MM.1S (cell line): ENCODE results near the gene PLPP3.
A peak's percentile ranks its signal among the peaks of the same experiment; 100 is the strongest.

ENCODE experiments used
- DNase-seq: peaks from one replicate; pipeline ENCODE4 v3.0.0-alpha.2; 2015
- H2AFZ ChIP-seq: fragments of 300-600 bp; sonication (generic); 2 replicates; pipeline ENCODE4 v1.6.0; 2016; ENCODE audit warnings: antibody characterized with exemption, low read length
- H3F3A ChIP-seq: fragments of 300-600 bp; sonication (generic); 2 replicates; pipeline ENCODE4 v1.6.1; 2016; ENCODE audit warnings: mild to moderate bottlenecking, antibody characterized with exemption, low read length, moderate library complexity, mixed read lengths; ENCODE audit not compliant: insufficient read depth
- H3K27ac ChIP-seq: fragments of 300-600 bp; sonication (generic); 2 replicates; pipeline ENCODE4 v1.5.1; 2016; ENCODE audit warnings: mild to moderate bottlenecking, low read length
- H3K27me3 ChIP-seq: fragments of 300-600 bp; sonication (generic); replicated peaks from 2 replicates; pipeline ENCODE4 v1.6.0; 2016; ENCODE audit warnings: low read length; ENCODE audit not compliant: insufficient read depth
- H3K36me3 ChIP-seq: fragments of 300-600 bp; sonication (generic); replicated peaks from 2 replicates; pipeline ENCODE4 v1.6.1; 2016; ENCODE audit warnings: mild to moderate bottlenecking, low read length, mixed read lengths; ENCODE audit not compliant: insufficient read depth
- H3K4me1 ChIP-seq: fragments of 300-600 bp; sonication (generic); 2 replicates; pipeline ENCODE4 v1.6.1; 2016; ENCODE audit warnings: low read length, mixed read lengths
- H3K4me2 ChIP-seq: fragments of 300-600 bp; sonication (generic); 2 replicates; pipeline ENCODE4 v1.6.0; 2016; ENCODE audit warnings: low read depth, low read length
- H3K4me3 ChIP-seq: fragments of 300-600 bp; sonication (generic); 2 replicates; pipeline ENCODE4 v1.5.1; 2016; ENCODE audit warnings: low read length, mixed read lengths
- H3K79me2 ChIP-seq: fragments of 300-600 bp; sonication (generic); 2 replicates; pipeline ENCODE4 v1.6.1; 2016; ENCODE audit warnings: mixed run types, low read length, mixed read lengths
- H3K9ac ChIP-seq: fragments of 300-600 bp; sonication (generic); 2 replicates; pipeline ENCODE4 v1.6.1; 2016; ENCODE audit warnings: low read length, mixed read lengths
- H3K9me2 ChIP-seq: fragments of 300-600 bp; sonication (generic); replicated peaks from 2 replicates; pipeline ENCODE4 v1.6.1; 2016; ENCODE audit warnings: mild to moderate bottlenecking, low read length, mixed read lengths; ENCODE audit not compliant: insufficient read depth
- H3K9me3 ChIP-seq: fragments of 300-600 bp; sonication (generic); replicated peaks from 2 replicates; pipeline ENCODE4 v1.6.1; 2016; ENCODE audit warnings: mild to moderate bottlenecking, low read length, mixed read lengths; ENCODE audit not compliant: insufficient read depth
- H4K20me1 ChIP-seq: fragments of 300-600 bp; sonication (generic); 2 replicates; pipeline ENCODE4 v1.6.1; 2016; ENCODE audit warnings: mild to moderate bottlenecking, low read length, moderate library complexity, mixed read lengths; ENCODE audit not compliant: insufficient read depth
- EZH2 ChIP-seq: fragments of 300-600 bp; sonication (generic); optimal IDR thresholded peaks from 2 replicates; pipeline ENCODE3; 2017; ENCODE audit warnings: low read depth, mild to moderate bottlenecking, antibody characterized with exemption, low read length, mixed read lengths
- EZH2phosphoT487 ChIP-seq: fragments of 300-600 bp; sonication (generic); IDR thresholded peaks from 2 replicates; pipeline ENCODE4 v1.6.1; 2018; ENCODE audit warnings: antibody characterized with exemption, low read length
- TF ChIP-seq, protein P1 (sequence below): fragments of 300-600 bp; sonication (generic); IDR thresholded peaks from 2 replicates; pipeline ENCODE4 v1.5.1; 2016; ENCODE audit warnings: antibody characterized with exemption, low read length, mixed read lengths

PLPP3 gene

GRCh38 chr1:56515898-56516538, 63.3 kb downstream of the PLPP3 start:
- peaks cover 18% of the 10 kb centered on the region for H3K4me1 ChIP-seq
- DNase-seq, result no peak
- H2AFZ ChIP-seq, result no peak overlapping the region
- H3K4me3 ChIP-seq, result no peak overlapping the region
- H3K9me3 ChIP-seq, result no peaks in the 10 kb centered on the region
- peaks cover 47% of the 10 kb centered on the region for H3K27me3 ChIP-seq
- no peaks in the 10 kb centered on the region for H4K20me1 ChIP-seq
- no peaks in the 10 kb centered on the region for H3K79me2 ChIP-seq
- TF ChIP-seq, protein P1, sequence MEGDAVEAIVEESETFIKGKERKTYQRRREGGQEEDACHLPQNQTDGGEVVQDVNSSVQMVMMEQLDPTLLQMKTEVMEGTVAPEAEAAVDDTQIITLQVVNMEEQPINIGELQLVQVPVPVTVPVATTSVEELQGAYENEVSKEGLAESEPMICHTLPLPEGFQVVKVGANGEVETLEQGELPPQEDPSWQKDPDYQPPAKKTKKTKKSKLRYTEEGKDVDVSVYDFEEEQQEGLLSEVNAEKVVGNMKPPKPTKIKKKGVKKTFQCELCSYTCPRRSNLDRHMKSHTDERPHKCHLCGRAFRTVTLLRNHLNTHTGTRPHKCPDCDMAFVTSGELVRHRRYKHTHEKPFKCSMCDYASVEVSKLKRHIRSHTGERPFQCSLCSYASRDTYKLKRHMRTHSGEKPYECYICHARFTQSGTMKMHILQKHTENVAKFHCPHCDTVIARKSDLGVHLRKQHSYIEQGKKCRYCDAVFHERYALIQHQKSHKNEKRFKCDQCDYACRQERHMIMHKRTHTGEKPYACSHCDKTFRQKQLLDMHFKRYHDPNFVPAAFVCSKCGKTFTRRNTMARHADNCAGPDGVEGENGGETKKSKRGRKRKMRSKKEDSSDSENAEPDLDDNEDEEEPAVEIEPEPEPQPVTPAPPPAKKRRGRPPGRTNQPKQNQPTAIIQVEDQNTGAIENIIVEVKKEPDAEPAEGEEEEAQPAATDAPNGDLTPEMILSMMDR, result no peak
- TF ChIP-seq EZH2 (no peak), EZH2phosphoT487 (no peak)
- no peaks in the 10 kb centered on the region for H3K9me2 ChIP-seq
- H3K4me2 ChIP-seq, result peak overlapping the region; percentile 56
- no peaks in the 10 kb centered on the region for H3K36me3 ChIP-seq
- H3F3A ChIP-seq, result peaks cover 17% of the 10 kb centered on the region
- H3K9ac ChIP-seq, result no peak overlapping the region
- no peak overlapping the region; the same call in 1 of the 2 replicates for H3K27ac ChIP-seq

DNA sequence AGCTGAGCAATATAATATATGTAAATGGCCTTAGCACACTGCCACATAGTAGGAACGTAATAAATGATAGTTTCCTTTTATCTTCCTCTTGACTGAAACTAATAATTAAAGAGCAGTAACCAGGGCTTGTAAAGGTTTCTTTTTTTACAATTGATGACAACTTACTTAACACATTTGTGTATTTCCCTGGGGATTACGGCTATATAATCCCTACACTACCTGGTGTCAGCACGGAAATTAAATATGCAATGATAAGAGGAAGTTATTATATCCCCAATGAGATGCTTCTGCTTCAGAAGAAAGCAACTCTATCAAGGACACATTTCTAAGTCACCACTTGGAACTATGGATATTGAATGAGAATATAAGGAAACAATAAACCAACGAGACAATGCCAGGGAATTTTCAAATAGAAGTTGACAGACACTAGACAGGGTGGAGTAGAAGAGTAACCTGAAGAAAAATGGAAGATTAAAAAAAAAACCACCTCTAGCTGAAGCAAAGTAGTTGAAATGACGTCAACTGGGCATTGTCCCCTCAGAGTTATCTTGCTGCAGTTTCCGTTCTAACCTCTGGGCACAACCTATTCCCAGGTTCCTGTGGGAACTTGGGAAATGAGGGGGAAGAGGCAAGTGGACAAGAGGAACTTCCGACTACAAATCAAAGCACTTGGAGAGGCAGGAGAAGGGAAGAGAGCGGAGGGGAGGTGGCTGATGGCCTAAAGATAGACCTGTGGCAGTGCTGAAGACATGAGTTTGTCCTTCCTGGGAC, 66.5 kb downstream of the PLPP3 start:
- no peaks in the 10 kb centered on the region for H3K36me3 ChIP-seq
- no peak overlapping the region for H3K9ac ChIP-seq
- no peak overlapping the region for H3K4me3 ChIP-seq
- DNase-seq, result no peak
- H3K27ac ChIP-seq, result no peak overlapping the region
- no peaks in the 10 kb centered on the region for H4K20me1 ChIP-seq
- no peaks in the 10 kb centered on the region for H3K79me2 ChIP-seq
- no peak overlapping the region for H2AFZ ChIP-seq
- H3F3A ChIP-seq, result peaks cover 17% of the 10 kb centered on the region
- H3K27me3 ChIP-seq, result peaks cover 27% of the 10 kb centered on the region
- H3K9me2 ChIP-seq, result no peaks in the 10 kb centered on the region
- no peaks in the 10 kb centered on the region for H3K9me3 ChIP-seq
- no peak overlapping the region for H3K4me2 ChIP-seq
- TF ChIP-seq EZH2 (no peak), EZH2phosphoT487 (no peak)
- TF ChIP-seq, protein P1, result no peak
- H3K4me1 ChIP-seq, result peaks cover 18% of the 10 kb centered on the region

DNA sequence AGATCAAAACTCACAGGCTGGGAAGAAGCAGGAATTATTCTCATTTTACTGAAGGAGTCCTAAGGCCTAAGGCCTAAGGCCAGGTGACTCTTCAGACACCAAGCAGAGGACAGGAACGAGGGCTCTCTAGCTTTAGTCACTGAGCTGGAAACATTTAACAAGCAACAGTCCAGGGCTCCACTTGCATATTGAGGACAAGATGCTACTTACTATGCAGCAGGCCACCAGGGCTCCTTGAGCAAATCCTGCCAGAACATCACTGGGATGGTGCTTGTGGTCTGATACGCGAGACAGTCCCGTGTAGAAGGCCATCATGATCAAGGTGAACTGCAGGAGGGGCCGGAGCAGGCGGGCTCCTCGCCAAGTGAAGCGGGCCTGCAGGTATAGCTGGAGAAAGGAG, 67.6 kb downstream of the PLPP3 start:
- Histone ChIP-seq H3K9me2 (no peaks in the 10 kb centered on the region), H3F3A (peaks cover 11% of the 10 kb centered on the region), H3K79me2 (no peaks in the 10 kb centered on the region), H3K27ac (no peak overlapping the region), H2AFZ (no peak overlapping the region), H3K4me2 (no peak overlapping the region), H3K4me1 (peaks cover 11% of the 10 kb centered on the region), H3K27me3 (peaks cover 19% of the 10 kb centered on the region), H4K20me1 (no peaks in the 10 kb centered on the region), H3K9ac (no peak overlapping the region), H3K36me3 (no peaks in the 10 kb centered on the region), H3K9me3 (no peaks in the 10 kb centered on the region), H3K4me3 (no peak overlapping the region)
- no peak for TF ChIP-seq EZH2phosphoT487
- TF ChIP-seq, protein P1, result no peak
- no peak for TF ChIP-seq EZH2
- DNase-seq, result no peak
